ENCODE results near the gene TP53I13. TPM values are rescaled to one million over a fixed set of nuclear protein-coding genes. Genes with fewer than 3 reads are reported as not detected.

TP53I13 gene
- total RNA-seq, 1 experiment from 2014 or later = 123 TPM

- ATAC-seq = no peak
- H3K27me3 ChIP-seq (ENCODE audit: control insufficient read depth, insufficient read depth, low read length) = no peaks in the 10 kb centered on the region
- peaks cover 7% of the 10 kb centered on the region for H3K4me1 ChIP-seq (ENCODE audit: control insufficient read depth, insufficient read depth, low read length)
- H3K27ac ChIP-seq (ENCODE audit: low read length) = no peak overlapping the region
- no peaks in the 10 kb centered on the region for H3K9me3 ChIP-seq (ENCODE audit: control insufficient read depth, insufficient read depth, low read depth, low read length)
- no TSS peak for BruUV-seq (replicated peaks)
- no peak for DNase-seq (ENCODE audit: low read depth, low spot score)
- POLR2A ChIA-PET = interaction anchor here (0.6 kb wide), 1 partner anchor 9 kb away, joined by 3 read pairs; no protein-coding TSS in a partner anchor
- H3K4me3 ChIP-seq (ENCODE audit: low read depth in 2 of 2, low read length in 2 of 2) = no peak overlapping the region
- no peaks in the 10 kb centered on the region for H3K36me3 ChIP-seq (ENCODE audit: control insufficient read depth, insufficient read depth, low read length)
- TF ChIP-seq, protein P1, sequence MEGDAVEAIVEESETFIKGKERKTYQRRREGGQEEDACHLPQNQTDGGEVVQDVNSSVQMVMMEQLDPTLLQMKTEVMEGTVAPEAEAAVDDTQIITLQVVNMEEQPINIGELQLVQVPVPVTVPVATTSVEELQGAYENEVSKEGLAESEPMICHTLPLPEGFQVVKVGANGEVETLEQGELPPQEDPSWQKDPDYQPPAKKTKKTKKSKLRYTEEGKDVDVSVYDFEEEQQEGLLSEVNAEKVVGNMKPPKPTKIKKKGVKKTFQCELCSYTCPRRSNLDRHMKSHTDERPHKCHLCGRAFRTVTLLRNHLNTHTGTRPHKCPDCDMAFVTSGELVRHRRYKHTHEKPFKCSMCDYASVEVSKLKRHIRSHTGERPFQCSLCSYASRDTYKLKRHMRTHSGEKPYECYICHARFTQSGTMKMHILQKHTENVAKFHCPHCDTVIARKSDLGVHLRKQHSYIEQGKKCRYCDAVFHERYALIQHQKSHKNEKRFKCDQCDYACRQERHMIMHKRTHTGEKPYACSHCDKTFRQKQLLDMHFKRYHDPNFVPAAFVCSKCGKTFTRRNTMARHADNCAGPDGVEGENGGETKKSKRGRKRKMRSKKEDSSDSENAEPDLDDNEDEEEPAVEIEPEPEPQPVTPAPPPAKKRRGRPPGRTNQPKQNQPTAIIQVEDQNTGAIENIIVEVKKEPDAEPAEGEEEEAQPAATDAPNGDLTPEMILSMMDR (IDR thresholded peaks at IDR 0.05) = no peak
- no peak for TF ChIP-seq TCF7L2 (IDR thresholded peaks at IDR 0.05; ENCODE audit: low read depth, low read length)
- TF ChIP-seq, protein P2, sequence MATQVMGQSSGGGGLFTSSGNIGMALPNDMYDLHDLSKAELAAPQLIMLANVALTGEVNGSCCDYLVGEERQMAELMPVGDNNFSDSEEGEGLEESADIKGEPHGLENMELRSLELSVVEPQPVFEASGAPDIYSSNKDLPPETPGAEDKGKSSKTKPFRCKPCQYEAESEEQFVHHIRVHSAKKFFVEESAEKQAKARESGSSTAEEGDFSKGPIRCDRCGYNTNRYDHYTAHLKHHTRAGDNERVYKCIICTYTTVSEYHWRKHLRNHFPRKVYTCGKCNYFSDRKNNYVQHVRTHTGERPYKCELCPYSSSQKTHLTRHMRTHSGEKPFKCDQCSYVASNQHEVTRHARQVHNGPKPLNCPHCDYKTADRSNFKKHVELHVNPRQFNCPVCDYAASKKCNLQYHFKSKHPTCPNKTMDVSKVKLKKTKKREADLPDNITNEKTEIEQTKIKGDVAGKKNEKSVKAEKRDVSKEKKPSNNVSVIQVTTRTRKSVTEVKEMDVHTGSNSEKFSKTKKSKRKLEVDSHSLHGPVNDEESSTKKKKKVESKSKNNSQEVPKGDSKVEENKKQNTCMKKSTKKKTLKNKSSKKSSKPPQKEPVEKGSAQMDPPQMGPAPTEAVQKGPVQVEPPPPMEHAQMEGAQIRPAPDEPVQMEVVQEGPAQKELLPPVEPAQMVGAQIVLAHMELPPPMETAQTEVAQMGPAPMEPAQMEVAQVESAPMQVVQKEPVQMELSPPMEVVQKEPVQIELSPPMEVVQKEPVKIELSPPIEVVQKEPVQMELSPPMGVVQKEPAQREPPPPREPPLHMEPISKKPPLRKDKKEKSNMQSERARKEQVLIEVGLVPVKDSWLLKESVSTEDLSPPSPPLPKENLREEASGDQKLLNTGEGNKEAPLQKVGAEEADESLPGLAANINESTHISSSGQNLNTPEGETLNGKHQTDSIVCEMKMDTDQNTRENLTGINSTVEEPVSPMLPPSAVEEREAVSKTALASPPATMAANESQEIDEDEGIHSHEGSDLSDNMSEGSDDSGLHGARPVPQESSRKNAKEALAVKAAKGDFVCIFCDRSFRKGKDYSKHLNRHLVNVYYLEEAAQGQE (IDR thresholded peaks at IDR 0.05; ENCODE audit: insufficient read depth in 1 of 2, low read depth in 2 of 2, low read length in 1 of 2) = no peak
- no peak for TF ChIP-seq POLR2AphosphoS5 (IDR thresholded peaks at IDR 0.05; ENCODE audit: low read depth, low read length)
- no peak for TF ChIP-seq SIN3A (IDR thresholded peaks at IDR 0.05; ENCODE audit: borderline replicate concordance, insufficient read depth, low read depth, low read length)
- in situ Hi-C loops (cut with HindIII; ENCODE audit: low pct_unique_long_range_greater_than_20kb, low sequenced_read_pairs) (no loop called here), intact Hi-C loops (cut with micrococcal nuclease; ENCODE audit: unreplicated experiment) (no loop called here)
- CTCF ChIA-PET = no interaction called here
These were observed 5.9 kb upstream of the TP53I13 start for GRCh38 chr17:29562615-29563014.

DNA sequence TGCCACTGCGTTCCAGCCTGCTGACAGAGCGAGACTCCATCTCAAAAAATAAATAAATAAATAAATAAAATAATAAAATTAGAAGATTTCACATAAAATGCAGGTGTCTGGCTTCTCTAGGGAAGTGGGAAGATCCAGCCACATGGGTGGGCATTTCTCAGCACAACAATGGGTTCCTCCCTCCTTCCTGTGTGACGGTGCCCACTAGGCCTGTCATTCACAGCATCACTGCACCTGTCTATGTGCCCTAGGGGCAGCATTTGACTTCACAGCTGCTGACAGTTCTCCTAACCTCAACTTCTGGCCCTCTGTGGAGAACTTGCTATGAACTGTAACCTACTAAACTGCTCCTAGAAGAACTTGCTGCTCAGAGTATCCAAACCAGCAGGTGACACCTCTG is 4.7 kb upstream of the TP53I13 start:
- no peaks in the 10 kb centered on the region for H3K36me3 ChIP-seq (ENCODE audit: control insufficient read depth, insufficient read depth, low read length)
- ChIA-PET CTCF (no interaction called here), POLR2A (no interaction called here)
- intact Hi-C loops (cut with micrococcal nuclease; ENCODE audit: unreplicated experiment) = no loop called here
- in situ Hi-C loops (cut with HindIII; ENCODE audit: low pct_unique_long_range_greater_than_20kb, low sequenced_read_pairs) = no loop called here
- H3K27me3 ChIP-seq (ENCODE audit: control insufficient read depth, insufficient read depth, low read length) = no peaks in the 10 kb centered on the region
- H3K9me3 ChIP-seq (ENCODE audit: control insufficient read depth, insufficient read depth, low read depth, low read length) = no peaks in the 10 kb centered on the region
- H3K27ac ChIP-seq (ENCODE audit: low read length) = no peak overlapping the region
- TF ChIP-seq POLR2AphosphoS5 (IDR thresholded peaks at IDR 0.05; ENCODE audit: low read depth, low read length) (no peak), SIN3A (IDR thresholded peaks at IDR 0.05; ENCODE audit: borderline replicate concordance, insufficient read depth, low read depth, low read length) (no peak), TCF7L2 (IDR thresholded peaks at IDR 0.05; ENCODE audit: low read depth, low read length) (no peak)
- TF ChIP-seq, protein P1 (IDR thresholded peaks at IDR 0.05) = no peak
- TF ChIP-seq, protein P2 (IDR thresholded peaks at IDR 0.05; ENCODE audit: insufficient read depth in 1 of 2, low read depth in 2 of 2, low read length in 1 of 2) = no peak
- ATAC-seq (no peak), DNase-seq (ENCODE audit: low read depth, low spot score) (no peak)
- BruUV-seq (replicated peaks) = no TSS peak
- H3K4me3 ChIP-seq (ENCODE audit: low read depth in 2 of 2, low read length in 2 of 2) = no peak overlapping the region
- peaks cover 7% of the 10 kb centered on the region for H3K4me1 ChIP-seq (ENCODE audit: control insufficient read depth, insufficient read depth, low read length)

Data from Panc1 (cell line).